HG02943 (cell line): ENCODE results near the gene NOC2L.

Source experiments
- ATAC-seq: cut with Tn5 transposase; IDR thresholded peaks from one replicate; pipeline ENCODE4 v1.9.1; 2021; ENCODE audit warnings: mild to moderate bottlenecking, low read depth, moderate library complexity; ENCODE audit not compliant: unreplicated experiment

NOC2L gene

GRCh38 chr1:958823-959730 is at the start of gene NOC2L:
Gene NOC2L (minus strand): TSS chr1:959256. CDS start chr1:959240, 16 bp downstream.
- peak; percentile 62 for ATAC-seq

GRCh38 chr1:1006305-1007159 is 47.5 kb upstream of the NOC2L start:
- no peak for ATAC-seq

GRCh38 chr1:1005774-1006304 is 46.8 kb upstream of the NOC2L start:
- no peak for ATAC-seq

- no peak for ATAC-seq
Measured at GRCh38 chr1:1004780-1005697, 46.0 kb upstream of the NOC2L start.

- ATAC-seq, result no peak
Measured at GRCh38 chr1:1004420-1004779, 45.3 kb upstream of the NOC2L start.

- ATAC-seq, result no peak
Measured at GRCh38 chr1:1003618-1004419, 44.8 kb upstream of the NOC2L start.

GRCh38 chr1:1001057-1001783 is 42.2 kb upstream of the NOC2L start:
- no peak for ATAC-seq

GRCh38 chr1:1000357-1001056 is 41.5 kb upstream of the NOC2L start:
- ATAC-seq, result no peak

GRCh38 chr1:999725-1000356 is 40.8 kb upstream of the NOC2L start, which contains the start of gene HES4:
Gene HES4 (minus strand): TSS chr1:1000097. CDS start chr1:999973, 124 bp downstream.
- no peak for ATAC-seq

GRCh38 chr1:998995-999724 is 40.1 kb upstream of the NOC2L start:
- ATAC-seq, result no peak

GRCh38 chr1:998745-998994 is 39.6 kb upstream of the NOC2L start:
- ATAC-seq, result no peak

- no peak for ATAC-seq
Measured at GRCh38 chr1:997993-998744, 39.1 kb upstream of the NOC2L start.

GRCh38 chr1:997713-997992 is 38.6 kb upstream of the NOC2L start:
- no peak for ATAC-seq

- no peak for ATAC-seq
Measured at GRCh38 chr1:996851-997712, 38.0 kb upstream of the NOC2L start.

GRCh38 chr1:995665-996633 is 36.9 kb upstream of the NOC2L start:
- ATAC-seq, result no peak
